ENCODE measurements around the gene TMEM244.
"Not testable (repeated sequence)": the region's sequence is repeated elsewhere in the genome, so short reads cannot be mapped to it uniquely, and the experiment has no call there.

Gene TMEM244

GRCh38 chr6:129882510-129883023, 21.5 kb upstream of the TMEM244 start:
- DNase-seq (ENCODE audit: low spot score in 2 of 2) (no peak), ATAC-seq (no peak)
- H3K9me3 Mint-ChIP-seq: peaks cover 3% of the 10 kb centered on the region
- peaks cover 12% of the 10 kb centered on the region for H3K4me1 Mint-ChIP-seq
- no peaks in the 10 kb centered on the region for H3K36me3 Mint-ChIP-seq
- H3K4me3 Mint-ChIP-seq: peak overlapping the region; percentile 42
- peak overlapping the region; percentile 81 for H3K27ac Mint-ChIP-seq

GRCh38 chr6:129877894-129878293, 16.8 kb upstream of the TMEM244 start:
- not testable (repeated sequence) for ATAC-seq; H3K4me3 Mint-ChIP-seq; H3K36me3 Mint-ChIP-seq; DNase-seq (ENCODE audit: low spot score in 2 of 2); H3K9me3 Mint-ChIP-seq; H3K27ac Mint-ChIP-seq
- H3K4me1 Mint-ChIP-seq: peaks cover 26% of the 10 kb centered on the region

- peak; percentile 65 for ATAC-seq
- Mint-ChIP-seq H3K9me3 (no peaks in the 10 kb centered on the region), H3K27ac (peak overlapping the region; percentile 83), H3K4me3 (peak overlapping the region; percentile 43), H3K36me3 (no peaks in the 10 kb centered on the region), H3K4me1 (peaks cover 17% of the 10 kb centered on the region)
- DNase-seq (ENCODE audit: low spot score in 2 of 2): no peak
Observed at GRCh38 chr6:129875610-129876520, 14.8 kb upstream of the TMEM244 start.

GRCh38 chr6:129874837-129875236, 13.7 kb upstream of the TMEM244 start:
- DNase-seq (ENCODE audit: low spot score in 2 of 2) (no peak), ATAC-seq (no peak)
- Mint-ChIP-seq H3K4me1 (peaks cover 17% of the 10 kb centered on the region), H3K9me3 (no peaks in the 10 kb centered on the region), H3K36me3 (no peaks in the 10 kb centered on the region), H3K27ac (no peak overlapping the region), H3K4me3 (no peak overlapping the region)

GRCh38 chr6:129872586-129872985, 11.5 kb upstream of the TMEM244 start:
- H3K27ac Mint-ChIP-seq: no peak overlapping the region
- no peaks in the 10 kb centered on the region for H3K9me3 Mint-ChIP-seq
- H3K4me1 Mint-ChIP-seq: peaks cover 16% of the 10 kb centered on the region
- no peak for ATAC-seq
- no peak for DNase-seq (ENCODE audit: low spot score in 2 of 2)
- H3K36me3 Mint-ChIP-seq: no peaks in the 10 kb centered on the region
- no peak overlapping the region for H3K4me3 Mint-ChIP-seq

GRCh38 chr6:129871221-129871620, 10.1 kb upstream of the TMEM244 start:
- DNase-seq (ENCODE audit: low spot score in 2 of 2) (no peak), ATAC-seq (no peak)
- Mint-ChIP-seq H3K9me3 (no peaks in the 10 kb centered on the region), H3K4me3 (no peak overlapping the region), H3K36me3 (no peaks in the 10 kb centered on the region), H3K27ac (no peak overlapping the region), H3K4me1 (peaks cover 6% of the 10 kb centered on the region)

- Mint-ChIP-seq H3K36me3 (no peaks in the 10 kb centered on the region), H3K9me3 (no peaks in the 10 kb centered on the region), H3K4me3 (no peak overlapping the region), H3K4me1 (no peaks in the 10 kb centered on the region), H3K27ac (no peak overlapping the region)
- ATAC-seq (no peak), DNase-seq (ENCODE audit: low spot score in 2 of 2) (no peak)
Observed at GRCh38 chr6:129867403-129867802, 6.3 kb upstream of the TMEM244 start.

GRCh38 chr6:129866688-129867087, 5.6 kb upstream of the TMEM244 start:
- no peak overlapping the region for H3K4me3 Mint-ChIP-seq
- no peaks in the 10 kb centered on the region for H3K36me3 Mint-ChIP-seq
- ATAC-seq (no peak), DNase-seq (ENCODE audit: low spot score in 2 of 2) (no peak)
- no peak overlapping the region for H3K27ac Mint-ChIP-seq
- no peaks in the 10 kb centered on the region for H3K9me3 Mint-ChIP-seq
- peaks cover 6% of the 10 kb centered on the region for H3K4me1 Mint-ChIP-seq

- H3K9me3 Mint-ChIP-seq: no peaks in the 10 kb centered on the region
- DNase-seq (ENCODE audit: low spot score in 2 of 2) (no peak), ATAC-seq (no peak)
- H3K36me3 Mint-ChIP-seq: no peaks in the 10 kb centered on the region
- no peak overlapping the region for H3K4me3 Mint-ChIP-seq
- H3K4me1 Mint-ChIP-seq: peaks cover 8% of the 10 kb centered on the region
- H3K27ac Mint-ChIP-seq: no peak overlapping the region
Observed at GRCh38 chr6:129866256-129866655, 5.1 kb upstream of the TMEM244 start.

- no peak overlapping the region for H3K4me3 Mint-ChIP-seq
- peaks cover 13% of the 10 kb centered on the region for H3K4me1 Mint-ChIP-seq
- ATAC-seq: no peak
- no peaks in the 10 kb centered on the region for H3K36me3 Mint-ChIP-seq
- DNase-seq (ENCODE audit: low spot score in 2 of 2): no peak
- H3K9me3 Mint-ChIP-seq: no peaks in the 10 kb centered on the region
- no peak overlapping the region for H3K27ac Mint-ChIP-seq
Observed at GRCh38 chr6:129865013-129865412, 3.9 kb upstream of the TMEM244 start.

GRCh38 chr6:129863664-129864063, 2.5 kb upstream of the TMEM244 start:
- H3K4me1 Mint-ChIP-seq: peaks cover 13% of the 10 kb centered on the region
- no peak for ATAC-seq
- H3K27ac Mint-ChIP-seq: no peak overlapping the region
- H3K36me3 Mint-ChIP-seq: no peaks in the 10 kb centered on the region
- no peak for DNase-seq (ENCODE audit: low spot score in 2 of 2)
- H3K4me3 Mint-ChIP-seq: no peak overlapping the region
- no peaks in the 10 kb centered on the region for H3K9me3 Mint-ChIP-seq

- H3K4me3 Mint-ChIP-seq: peak overlapping the region; percentile 64
- H3K4me1 Mint-ChIP-seq: peaks cover 13% of the 10 kb centered on the region
- no peak for DNase-seq (ENCODE audit: low spot score in 2 of 2)
- H3K27ac Mint-ChIP-seq: no peak overlapping the region
- H3K36me3 Mint-ChIP-seq: no peaks in the 10 kb centered on the region
- H3K9me3 Mint-ChIP-seq: peaks cover 3% of the 10 kb centered on the region
- ATAC-seq: no peak
Observed at GRCh38 chr6:129859524-129859923, 1.6 kb downstream of the TMEM244 start.

- Mint-ChIP-seq H3K4me3 (no peak overlapping the region), H3K4me1 (peaks cover 19% of the 10 kb centered on the region), H3K27ac (no peak overlapping the region), H3K9me3 (peaks cover 3% of the 10 kb centered on the region), H3K36me3 (no peaks in the 10 kb centered on the region)
- ATAC-seq (no peak), DNase-seq (ENCODE audit: low spot score in 2 of 2) (no peak)
Observed at GRCh38 chr6:129857838-129858237, 3.3 kb downstream of the TMEM244 start.

- H3K27ac Mint-ChIP-seq: no peak overlapping the region
- peak; percentile 37 for ATAC-seq
- peaks cover 12% of the 10 kb centered on the region for H3K4me1 Mint-ChIP-seq
Observed at GRCh38 chr6:129853996-129854711, 7.0 kb downstream of the TMEM244 start.

GRCh38 chr6:129852257-129852858, 8.8 kb downstream of the TMEM244 start:
- Mint-ChIP-seq H3K4me3 (no peak overlapping the region), H3K4me1 (peaks cover 12% of the 10 kb centered on the region), H3K27ac (no peak overlapping the region), H3K36me3 (no peaks in the 10 kb centered on the region), H3K9me3 (peaks cover 3% of the 10 kb centered on the region)
- ATAC-seq (no peak), DNase-seq (ENCODE audit: low spot score in 2 of 2) (no peak)

More at GRCh38 chr6:129853996-129854711, 7.0 kb downstream of the TMEM244 start:
- DNase-seq (ENCODE audit: low spot score in 2 of 2): no peak
- no peak overlapping the region for H3K4me3 Mint-ChIP-seq
- peaks cover 3% of the 10 kb centered on the region for H3K9me3 Mint-ChIP-seq
- no peaks in the 10 kb centered on the region for H3K36me3 Mint-ChIP-seq
